ENCODE measurements around the gene NINJ2.

DNA sequence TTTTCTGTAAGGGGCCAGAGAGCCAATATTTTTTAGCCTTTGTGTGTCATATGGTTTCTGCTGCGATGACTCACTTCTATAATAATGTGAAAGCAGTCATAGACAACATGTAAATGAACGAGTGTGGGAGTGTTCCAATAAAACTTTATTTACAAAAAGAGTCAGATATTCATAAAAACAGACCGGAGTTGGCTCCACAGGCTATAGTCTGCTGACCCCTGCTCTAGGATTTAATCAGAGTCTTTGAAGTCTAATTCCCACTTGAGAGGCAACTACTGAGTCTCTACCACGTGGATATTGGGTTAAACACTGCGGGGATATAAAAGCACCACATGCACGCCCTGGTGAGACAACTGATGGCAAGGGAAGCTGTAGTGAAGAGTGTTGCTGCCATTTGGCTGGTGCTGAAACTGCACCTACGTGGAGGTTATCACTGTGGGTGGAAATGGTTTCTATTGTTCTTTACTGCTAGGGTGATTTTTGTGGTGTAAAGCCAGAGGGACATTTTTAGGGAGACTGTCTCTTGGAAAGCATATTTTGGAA, 3.6 kb upstream of the NINJ2 start:
- TF ChIP-seq EP300 (IDR thresholded peaks at IDR 0.05), result no peak
- TF ChIP-seq, protein P1, sequence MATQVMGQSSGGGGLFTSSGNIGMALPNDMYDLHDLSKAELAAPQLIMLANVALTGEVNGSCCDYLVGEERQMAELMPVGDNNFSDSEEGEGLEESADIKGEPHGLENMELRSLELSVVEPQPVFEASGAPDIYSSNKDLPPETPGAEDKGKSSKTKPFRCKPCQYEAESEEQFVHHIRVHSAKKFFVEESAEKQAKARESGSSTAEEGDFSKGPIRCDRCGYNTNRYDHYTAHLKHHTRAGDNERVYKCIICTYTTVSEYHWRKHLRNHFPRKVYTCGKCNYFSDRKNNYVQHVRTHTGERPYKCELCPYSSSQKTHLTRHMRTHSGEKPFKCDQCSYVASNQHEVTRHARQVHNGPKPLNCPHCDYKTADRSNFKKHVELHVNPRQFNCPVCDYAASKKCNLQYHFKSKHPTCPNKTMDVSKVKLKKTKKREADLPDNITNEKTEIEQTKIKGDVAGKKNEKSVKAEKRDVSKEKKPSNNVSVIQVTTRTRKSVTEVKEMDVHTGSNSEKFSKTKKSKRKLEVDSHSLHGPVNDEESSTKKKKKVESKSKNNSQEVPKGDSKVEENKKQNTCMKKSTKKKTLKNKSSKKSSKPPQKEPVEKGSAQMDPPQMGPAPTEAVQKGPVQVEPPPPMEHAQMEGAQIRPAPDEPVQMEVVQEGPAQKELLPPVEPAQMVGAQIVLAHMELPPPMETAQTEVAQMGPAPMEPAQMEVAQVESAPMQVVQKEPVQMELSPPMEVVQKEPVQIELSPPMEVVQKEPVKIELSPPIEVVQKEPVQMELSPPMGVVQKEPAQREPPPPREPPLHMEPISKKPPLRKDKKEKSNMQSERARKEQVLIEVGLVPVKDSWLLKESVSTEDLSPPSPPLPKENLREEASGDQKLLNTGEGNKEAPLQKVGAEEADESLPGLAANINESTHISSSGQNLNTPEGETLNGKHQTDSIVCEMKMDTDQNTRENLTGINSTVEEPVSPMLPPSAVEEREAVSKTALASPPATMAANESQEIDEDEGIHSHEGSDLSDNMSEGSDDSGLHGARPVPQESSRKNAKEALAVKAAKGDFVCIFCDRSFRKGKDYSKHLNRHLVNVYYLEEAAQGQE (IDR thresholded peaks at IDR 0.05), result no peak
- no peak for TF ChIP-seq CTCF (IDR thresholded peaks at IDR 0.05)
- TF ChIP-seq, protein P2, sequence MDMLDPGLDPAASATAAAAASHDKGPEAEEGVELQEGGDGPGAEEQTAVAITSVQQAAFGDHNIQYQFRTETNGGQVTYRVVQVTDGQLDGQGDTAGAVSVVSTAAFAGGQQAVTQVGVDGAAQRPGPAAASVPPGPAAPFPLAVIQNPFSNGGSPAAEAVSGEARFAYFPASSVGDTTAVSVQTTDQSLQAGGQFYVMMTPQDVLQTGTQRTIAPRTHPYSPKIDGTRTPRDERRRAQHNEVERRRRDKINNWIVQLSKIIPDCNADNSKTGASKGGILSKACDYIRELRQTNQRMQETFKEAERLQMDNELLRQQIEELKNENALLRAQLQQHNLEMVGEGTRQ (IDR thresholded peaks at IDR 0.05), result no peak
- TF ChIP-seq SMC3 (IDR thresholded peaks at IDR 0.05), result no peak
- no peak for TF ChIP-seq RFX5 (IDR thresholded peaks at IDR 0.05)
- no peak for TF ChIP-seq JUNB (IDR thresholded peaks at IDR 0.05)
- TF ChIP-seq, protein P3, sequence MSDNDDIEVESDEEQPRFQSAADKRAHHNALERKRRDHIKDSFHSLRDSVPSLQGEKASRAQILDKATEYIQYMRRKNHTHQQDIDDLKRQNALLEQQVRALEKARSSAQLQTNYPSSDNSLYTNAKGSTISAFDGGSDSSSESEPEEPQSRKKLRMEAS (IDR thresholded peaks at IDR 0.05), result no peak
- no peak for TF ChIP-seq POLR2A (IDR thresholded peaks at IDR 0.05; ENCODE audit: low read length)
- TF ChIP-seq RCOR1 (IDR thresholded peaks at IDR 0.05; ENCODE audit: low read depth, low read length), result no peak
- TF ChIP-seq PBX3 (IDR thresholded peaks at IDR 0.05), result no peak
- no peak for TF ChIP-seq CEBPB (IDR thresholded peaks at IDR 0.05)

Measured in A549 (cell line).